LHCN-M2 (cell line): ENCODE measurements around the gene NUPR2. TPM values are rescaled to one million over a fixed set of nuclear protein-coding genes. Genes with fewer than 3 reads are reported as not detected.
A peak's percentile ranks its signal among the peaks of the same experiment; 100 is the strongest.
"Not testable (repeated sequence)": the region's sequence is repeated elsewhere in the genome, so short reads cannot be mapped to it uniquely, and the experiment has no call there.

ENCODE experiments used
- DNase-seq: peaks from one replicate; pipeline ENCODE4 v3.0.0-alpha.2; 2012; ENCODE audit warnings: low read depth
- total RNA-seq: library from RNA; depleted of rRNA; stranded (reverse); fragments of >200 nt; gene quantifications from 2 replicates; pipeline ENCODE4 v1.2.3, GENCODE V29; 2014; rRNA removed

NUPR2 gene
- total RNA-seq, 1 experiment from 2014 or later: not detected

DNA sequence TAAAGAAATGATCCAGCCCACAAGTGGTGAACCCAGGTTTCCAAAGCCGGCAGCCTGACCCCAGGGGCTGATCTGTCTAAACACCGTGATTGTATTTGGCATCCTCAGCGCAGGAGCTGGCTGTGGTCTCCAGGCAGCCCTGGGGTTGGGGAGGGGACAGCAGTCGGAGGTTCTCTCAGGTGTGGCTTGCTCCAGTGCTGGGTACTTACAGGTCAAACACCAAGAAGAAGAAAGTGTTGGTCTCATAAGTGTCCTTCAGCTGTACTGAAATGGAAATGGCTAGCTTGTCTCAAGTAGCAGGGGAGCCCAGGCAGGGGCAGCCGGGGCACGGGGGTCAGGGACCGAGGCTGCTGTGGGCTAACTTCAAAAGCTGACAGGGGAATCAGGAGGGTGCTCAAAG is 29.5 kb downstream of the NUPR2 start:
- DNase-seq: no peak

DNA sequence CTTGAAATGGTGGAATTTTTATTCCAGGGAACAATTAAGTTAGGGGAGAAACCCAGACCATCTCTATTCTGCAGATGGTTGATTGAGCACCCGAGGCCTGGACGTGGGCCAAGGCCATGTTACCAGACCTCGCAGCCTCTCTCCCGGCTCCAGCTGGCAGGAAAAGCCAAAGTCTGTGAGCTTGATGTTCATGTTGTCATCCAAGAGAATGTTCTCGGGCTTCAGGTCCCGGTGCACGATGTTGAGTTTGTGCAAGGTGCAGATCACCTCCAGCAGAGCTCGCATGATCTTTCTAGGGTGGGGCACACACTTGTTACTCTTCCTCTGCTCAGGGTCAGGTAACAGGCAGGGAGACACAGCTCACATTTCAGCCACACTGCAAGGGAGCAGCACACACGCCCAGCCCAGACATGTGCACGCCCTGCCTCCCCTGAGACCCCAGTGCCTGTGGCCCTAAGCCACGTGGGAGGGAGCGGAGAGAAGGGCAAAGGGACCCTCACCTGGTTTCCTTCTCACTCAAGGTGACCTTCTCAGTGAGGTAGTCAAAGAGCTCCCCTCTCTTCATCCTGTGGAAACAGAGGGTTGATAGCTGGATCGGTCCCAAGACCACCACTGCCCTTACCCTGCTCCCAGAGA is 32.9 kb downstream of the NUPR2 start:
- no peak for DNase-seq

DNA sequence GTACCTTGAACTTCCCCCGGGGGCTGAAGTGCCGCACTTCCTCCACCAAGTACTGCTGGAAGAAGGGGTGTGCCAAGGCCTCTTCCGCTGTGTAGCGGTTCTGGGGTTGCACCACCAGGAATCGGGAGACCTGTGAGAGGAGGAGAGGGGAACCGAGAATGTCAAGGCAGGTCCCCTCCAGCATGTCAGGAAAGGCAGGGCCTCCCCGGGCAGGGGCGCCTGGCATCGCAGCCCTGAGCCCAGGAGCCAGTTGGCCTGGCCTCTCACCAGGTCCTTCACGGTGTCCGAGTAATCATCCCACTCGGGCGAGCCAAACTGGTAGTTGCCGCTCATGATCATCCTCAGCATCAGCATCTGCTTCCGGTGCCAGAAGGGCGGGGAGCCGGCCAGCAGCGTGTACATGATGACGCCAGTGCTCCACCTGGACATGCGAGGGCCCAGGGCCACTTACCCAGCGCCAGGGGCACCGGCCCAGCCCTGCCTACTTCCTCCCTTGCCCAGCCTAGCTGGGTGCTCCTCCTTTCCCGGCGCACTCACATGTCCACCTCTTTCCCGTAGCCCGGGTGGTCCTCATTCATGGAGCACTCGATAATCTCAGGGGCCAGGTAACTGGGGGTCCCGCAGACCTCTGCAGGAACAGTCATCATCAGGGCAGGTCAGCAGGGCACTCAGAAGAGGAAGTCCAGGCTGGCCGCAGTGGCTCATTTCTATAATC is 34.4 kb downstream of the NUPR2 start:
- no peak for DNase-seq

DNA sequence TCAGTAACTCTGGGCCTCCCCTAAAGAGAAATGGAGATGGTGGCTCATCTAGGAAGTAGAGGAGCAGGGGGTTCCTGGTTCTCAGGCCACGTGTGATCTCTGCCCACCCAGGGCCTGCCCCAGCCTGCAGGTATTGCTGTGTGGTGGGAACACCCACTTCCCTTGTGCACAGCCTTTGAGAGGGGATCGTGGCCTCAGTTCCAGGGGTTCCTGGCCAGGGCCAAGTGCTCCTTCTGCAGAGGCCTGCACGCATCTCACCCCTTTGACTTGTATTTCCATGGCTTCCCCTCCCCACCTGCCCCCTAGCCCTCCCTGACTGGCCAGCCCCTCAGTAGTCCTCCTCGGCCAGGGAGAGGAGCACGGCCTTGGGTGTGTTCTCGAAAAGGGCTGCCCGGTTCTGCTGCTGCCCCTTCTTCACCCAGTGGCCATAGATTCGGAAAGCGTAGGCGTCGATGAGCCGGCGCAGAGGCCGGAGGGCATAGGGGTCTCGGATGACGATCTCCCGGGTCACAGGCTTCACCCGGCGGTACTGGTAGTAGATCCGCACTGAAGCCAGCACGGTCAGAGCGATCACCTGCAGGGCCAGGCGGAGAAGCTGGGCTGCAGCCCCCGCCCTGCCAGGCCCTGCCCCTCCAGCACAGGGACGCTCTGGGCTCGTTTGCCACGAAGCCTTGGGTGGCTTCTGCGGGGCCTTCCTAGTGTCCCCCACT is 35.3 kb downstream of the NUPR2 start:
- not testable (repeated sequence) for DNase-seq

DNA sequence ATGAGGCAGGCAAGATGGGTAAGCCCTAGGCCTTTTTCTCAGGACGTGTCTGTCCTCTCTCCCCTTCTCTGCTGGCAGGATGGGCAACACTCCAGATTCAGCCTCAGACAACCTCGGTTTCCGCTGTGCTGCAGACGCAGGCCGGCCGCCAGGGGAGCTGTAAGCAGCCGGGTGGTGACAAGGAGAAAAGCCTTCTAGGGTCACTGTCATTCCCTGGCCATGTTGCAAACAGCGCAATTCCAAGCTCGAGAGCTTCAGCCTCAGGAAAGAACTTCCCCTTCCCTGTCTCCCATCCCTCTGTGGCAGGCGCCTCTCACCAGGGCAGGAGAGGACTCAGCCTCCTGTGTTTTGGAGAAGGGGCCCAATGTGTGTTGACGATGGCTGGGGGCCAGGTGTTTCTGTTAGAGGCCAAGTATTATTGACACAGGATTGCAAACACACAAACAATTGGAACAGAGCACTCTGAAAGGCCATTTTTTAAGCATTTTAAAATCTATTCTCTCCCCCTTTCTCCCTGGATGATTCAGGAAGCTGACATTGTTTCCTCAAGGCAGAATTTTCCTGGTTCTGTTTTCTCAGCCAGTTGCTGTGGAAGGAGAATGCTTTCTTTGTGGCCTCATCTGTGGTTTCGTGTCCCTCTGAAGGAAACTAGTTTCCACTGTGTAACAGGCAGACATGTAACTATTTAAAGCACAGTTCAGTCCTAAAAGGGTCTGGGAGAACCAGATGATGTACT is 36.6 kb downstream of the NUPR2 start:
- peak; percentile 46 for DNase-seq

DNA sequence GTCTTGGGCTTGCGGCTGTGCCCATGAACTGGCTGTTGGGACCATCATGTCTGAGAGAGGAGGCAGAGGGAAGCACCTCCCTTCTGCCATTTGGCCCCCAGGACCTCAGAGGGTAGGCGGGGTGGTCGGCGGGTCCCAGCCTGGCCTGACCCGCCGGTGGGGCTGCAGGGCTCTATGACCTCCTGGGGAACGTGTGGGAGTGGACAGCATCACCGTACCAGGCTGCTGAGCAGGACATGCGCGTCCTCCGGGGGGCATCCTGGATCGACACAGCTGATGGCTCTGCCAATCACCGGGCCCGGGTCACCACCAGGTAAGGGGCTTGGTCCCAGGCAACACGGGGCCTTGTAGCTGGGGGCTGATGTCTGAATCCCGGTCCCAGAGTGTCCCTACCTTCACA is 38.0 kb downstream of the NUPR2 start:
- no peak for DNase-seq

DNA sequence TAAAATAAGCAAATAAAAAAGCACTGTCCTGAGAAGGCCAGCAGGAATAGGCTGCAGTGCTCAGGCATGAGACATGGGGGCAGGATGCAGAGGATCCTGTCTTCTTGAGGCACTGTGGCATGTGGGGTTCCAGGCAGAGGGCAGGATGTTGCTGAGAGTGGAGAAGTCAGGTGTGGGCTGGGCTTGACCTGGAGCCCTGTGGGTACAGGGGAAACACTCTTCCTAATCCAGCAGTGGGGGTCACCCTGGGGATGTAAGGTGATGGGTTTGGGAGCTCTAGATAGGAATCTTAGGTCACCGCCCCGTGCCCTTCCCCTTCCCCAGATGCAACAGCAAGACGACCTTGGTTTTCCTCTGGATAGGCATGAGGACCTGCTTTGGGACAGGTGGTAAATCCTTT is 38.5 kb downstream of the NUPR2 start:
- no peak for DNase-seq

DNA sequence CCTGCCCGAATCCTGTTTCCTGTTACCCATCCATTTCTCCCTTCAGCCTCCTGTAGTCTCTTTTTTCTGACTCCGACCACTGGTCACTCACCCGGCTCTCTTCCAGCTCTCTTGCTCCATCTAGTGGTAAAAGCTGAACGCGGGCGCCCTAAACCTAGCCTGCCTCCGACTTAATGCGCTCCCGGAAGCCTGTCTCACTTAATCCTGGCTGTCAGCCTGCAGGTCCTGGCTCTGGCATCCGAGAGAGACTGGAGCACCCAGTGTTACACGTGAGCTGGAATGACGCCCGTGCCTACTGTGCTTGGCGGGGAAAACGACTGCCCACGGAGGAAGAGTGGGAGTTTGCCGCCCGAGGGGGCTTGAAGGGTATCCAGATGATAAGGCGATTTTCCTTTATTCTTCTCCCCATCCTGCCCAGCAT is 41.8 kb downstream of the NUPR2 start:
- DNase-seq: peak; percentile 81

DNA sequence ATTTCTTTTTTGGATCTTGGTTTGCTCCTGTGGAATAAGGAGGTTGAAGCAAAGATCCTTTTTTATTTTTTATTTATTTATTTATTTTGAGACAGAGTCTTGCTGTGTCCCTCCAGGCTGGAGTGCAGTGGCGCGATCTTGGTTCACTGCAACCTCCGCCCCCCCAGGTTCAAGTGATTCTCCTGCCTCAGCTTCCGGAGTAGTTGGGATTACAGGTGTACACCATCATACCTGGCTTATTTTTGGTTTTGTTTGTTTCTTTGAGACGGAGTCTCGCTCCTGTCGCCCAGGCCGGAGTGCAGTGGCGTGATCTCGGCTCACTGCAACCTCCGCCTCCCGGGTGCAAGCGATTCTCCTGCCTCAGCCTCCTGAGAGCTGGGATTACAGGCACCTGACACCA is 49.8 kb downstream of the NUPR2 start:
- DNase-seq: not testable (repeated sequence)

Other genes with a start within 250 kb of the NUPR2 start
- 1.7 and 2.1 TPM in 2 replicates for gene ZNF713, start 229.0 kb downstream of the NUPR2 start, total RNA-seq
- 18.4 and 19.3 TPM in 2 replicates for gene MRPS17, start 164.5 kb downstream of the NUPR2 start, total RNA-seq
- 60.9 and 75.7 TPM in 2 replicates for gene NIPSNAP2, start 151.8 kb downstream of the NUPR2 start, total RNA-seq
- gene PSPH, start 65.0 kb downstream of the NUPR2 start, total RNA-seq: 81.0 and 103 TPM in 2 replicates
- gene CCT6A, start 64.7 kb downstream of the NUPR2 start, total RNA-seq: 318 and 320 TPM in 2 replicates
- 252 and 253 TPM in 2 replicates for gene SUMF2, start 52.1 kb downstream of the NUPR2 start, total RNA-seq
- gene PHKG1, start 23.5 kb downstream of the NUPR2 start, total RNA-seq: 0.38 and 0.46 TPM in 2 replicates
- gene CHCHD2, start 9.9 kb downstream of the NUPR2 start, total RNA-seq: 641 and 683 TPM in 2 replicates